ENCODE measurements around the gene DGCR8.

DGCR8 gene

DNA sequence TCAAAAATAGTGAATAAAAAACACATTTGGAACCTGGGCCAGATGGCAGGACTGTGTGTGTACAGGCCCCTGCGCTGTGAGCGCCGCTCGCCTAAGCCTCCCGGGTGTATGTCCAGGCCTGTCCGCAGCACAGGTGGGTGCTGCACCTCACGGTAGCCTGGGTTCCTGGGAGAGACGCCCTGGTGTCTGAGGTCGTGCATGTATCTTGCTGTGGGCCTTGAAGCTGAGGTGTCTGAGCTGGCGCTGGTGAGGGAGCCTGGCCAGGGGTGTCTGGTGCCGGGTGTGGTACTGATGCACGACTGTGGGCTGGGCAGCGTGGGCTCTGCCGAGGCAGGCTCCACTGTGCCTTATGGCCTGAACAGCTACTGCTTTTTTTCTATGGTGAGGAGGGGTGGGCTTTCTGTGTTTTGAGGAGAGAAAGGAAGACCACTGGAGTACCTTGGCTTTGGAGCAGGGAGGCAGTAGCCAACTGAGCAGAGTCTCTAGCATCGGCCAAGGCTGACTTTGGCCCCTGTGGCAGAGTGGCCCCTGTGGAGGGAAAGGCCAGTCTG, 47.4 kb downstream of the DGCR8 start:
- DNase-seq (ENCODE audit: extremely low spot score): no peak
- TF ChIP-seq NFRKB (IDR thresholded peaks at IDR 0.05): no peak
- no peak for TF ChIP-seq LEF1 (IDR thresholded peaks at IDR 0.05; ENCODE audit: borderline replicate concordance)
- no peak for TF ChIP-seq SP1 (IDR thresholded peaks at IDR 0.05)
- TF ChIP-seq ELF4 (IDR thresholded peaks at IDR 0.05): no peak
- no peak for TF ChIP-seq FOXM1 (IDR thresholded peaks at IDR 0.05; ENCODE audit: borderline replicate concordance)
- TF ChIP-seq BHLHE40 (IDR thresholded peaks at IDR 0.05; ENCODE audit: borderline replicate concordance): no peak
- TF ChIP-seq ARNT (IDR thresholded peaks at IDR 0.05): no peak
- TF ChIP-seq CTBP1 (IDR thresholded peaks at IDR 0.05; ENCODE audit: borderline replicate concordance): no peak
- TF ChIP-seq ZNF384 (IDR thresholded peaks at IDR 0.05): no peak
- no peak for TF ChIP-seq TARDBP (IDR thresholded peaks at IDR 0.05)
- TF ChIP-seq L3MBTL2 (conservative IDR thresholded peaks at IDR 0.05): no peak
- TF ChIP-seq FOXK2 (IDR thresholded peaks at IDR 0.05): no peak
- TF ChIP-seq FOXA1 (IDR thresholded peaks at IDR 0.05): no peak
- no peak for TF ChIP-seq HDGF (IDR thresholded peaks at IDR 0.05; ENCODE audit: borderline replicate concordance)
- TF ChIP-seq, protein P1, sequence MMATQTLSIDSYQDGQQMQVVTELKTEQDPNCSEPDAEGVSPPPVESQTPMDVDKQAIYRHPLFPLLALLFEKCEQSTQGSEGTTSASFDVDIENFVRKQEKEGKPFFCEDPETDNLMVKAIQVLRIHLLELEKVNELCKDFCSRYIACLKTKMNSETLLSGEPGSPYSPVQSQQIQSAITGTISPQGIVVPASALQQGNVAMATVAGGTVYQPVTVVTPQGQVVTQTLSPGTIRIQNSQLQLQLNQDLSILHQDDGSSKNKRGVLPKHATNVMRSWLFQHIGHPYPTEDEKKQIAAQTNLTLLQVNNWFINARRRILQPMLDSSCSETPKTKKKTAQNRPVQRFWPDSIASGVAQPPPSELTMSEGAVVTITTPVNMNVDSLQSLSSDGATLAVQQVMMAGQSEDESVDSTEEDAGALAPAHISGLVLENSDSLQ (IDR thresholded peaks at IDR 0.05): no peak
- no peak for TF ChIP-seq SUZ12 (IDR thresholded peaks at IDR 0.05)
- ChIA-PET POLR2A (interaction anchor here (4.6 kb wide), 1 partner anchor 8 kb away, joined by 51 read pairs; the partner anchor contains the start of gene TRMT2A), CTCF (interaction anchor here (0.7 kb wide), 1 partner anchor 16 kb away, joined by 3 read pairs; no protein-coding TSS in a partner anchor)

DNA sequence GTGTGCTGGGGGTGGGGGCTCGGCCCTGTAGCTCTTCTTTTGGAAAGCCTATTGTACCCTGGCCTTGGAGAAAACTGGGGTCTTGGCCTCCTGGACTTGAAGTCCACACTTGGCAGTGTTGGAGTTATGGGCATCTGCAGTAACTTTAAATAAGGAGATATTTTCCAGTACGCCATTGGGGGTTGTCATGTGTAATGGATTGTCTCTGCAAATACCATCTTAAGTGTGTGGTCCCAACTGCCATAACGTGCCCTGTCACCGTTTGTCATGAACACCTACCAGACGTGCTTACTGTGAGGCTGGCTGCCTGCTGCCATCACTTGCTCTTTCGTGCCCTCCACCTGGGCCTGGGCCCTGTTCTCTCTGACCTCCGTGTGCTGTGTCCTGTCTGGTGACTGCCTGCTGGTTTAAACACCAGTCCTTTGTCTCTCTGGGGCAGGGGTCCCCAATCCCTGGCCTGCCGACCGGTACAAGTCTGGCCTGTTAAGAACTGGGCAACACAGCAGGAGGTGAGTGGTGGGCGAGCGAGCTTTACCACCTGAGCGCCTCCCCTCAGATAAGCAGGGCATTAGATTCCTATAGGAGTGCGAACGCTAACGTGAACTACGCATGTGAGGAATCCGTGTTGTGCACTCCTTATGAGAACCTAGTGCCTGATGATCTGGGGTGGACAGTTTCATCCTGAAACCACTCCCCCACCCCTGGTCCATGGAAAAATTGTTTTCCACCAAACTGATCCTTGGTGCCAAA, 48.0 kb downstream of the DGCR8 start:
- ChIA-PET CTCF (interaction anchor here (0.7 to 1.5 kb wide), 2 partner anchors 16 to 162 kb away, joined by 3 to 4 read pairs; no protein-coding TSS in a partner anchor), POLR2A (interaction anchor here (4.6 kb wide), 1 partner anchor 9 kb away, joined by 51 read pairs; the partner anchor contains the start of gene TRMT2A)
- no peak for DNase-seq (ENCODE audit: extremely low spot score)
- TF ChIP-seq FOXA1 (IDR thresholded peaks at IDR 0.05) (no peak), LEF1 (IDR thresholded peaks at IDR 0.05; ENCODE audit: borderline replicate concordance) (no peak), SP1 (IDR thresholded peaks at IDR 0.05) (no peak), ELF4 (IDR thresholded peaks at IDR 0.05) (no peak), BHLHE40 (IDR thresholded peaks at IDR 0.05; ENCODE audit: borderline replicate concordance) (no peak), TARDBP (IDR thresholded peaks at IDR 0.05) (no peak), CTBP1 (IDR thresholded peaks at IDR 0.05; ENCODE audit: borderline replicate concordance) (no peak), FOXK2 (IDR thresholded peaks at IDR 0.05) (no peak), ARNT (IDR thresholded peaks at IDR 0.05) (no peak), ZNF384 (IDR thresholded peaks at IDR 0.05) (no peak), SUZ12 (IDR thresholded peaks at IDR 0.05) (no peak), L3MBTL2 (conservative IDR thresholded peaks at IDR 0.05) (no peak), HDGF (IDR thresholded peaks at IDR 0.05; ENCODE audit: borderline replicate concordance) (no peak), FOXM1 (IDR thresholded peaks at IDR 0.05; ENCODE audit: borderline replicate concordance) (no peak), NFRKB (IDR thresholded peaks at IDR 0.05) (no peak)
- TF ChIP-seq, protein P1 (IDR thresholded peaks at IDR 0.05): no peak

DNA sequence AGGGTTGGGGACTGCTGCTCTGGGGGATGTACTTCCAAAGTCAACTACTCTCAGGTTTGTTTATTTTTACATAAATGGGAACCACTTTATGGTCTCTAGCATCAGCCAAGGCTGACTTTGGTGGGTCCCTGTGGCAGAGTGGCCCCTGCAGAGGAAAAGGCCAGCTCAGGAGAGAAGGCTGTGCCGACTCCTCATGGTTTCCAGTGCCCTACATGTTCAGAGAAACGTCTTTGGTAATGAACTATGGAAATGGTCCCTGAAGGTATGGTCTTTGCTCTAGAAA, 48.5 kb downstream of the DGCR8 start:
- TF ChIP-seq LEF1 (IDR thresholded peaks at IDR 0.05; ENCODE audit: borderline replicate concordance) (no peak), ARNT (IDR thresholded peaks at IDR 0.05) (no peak), FOXK2 (IDR thresholded peaks at IDR 0.05) (no peak)
- POLR2A ChIA-PET: interaction anchor here (1.5 to 4.6 kb wide), 2 partner anchors 9 to 15 kb away, joined by 4 to 51 read pairs; partner anchors contain the start of gene TRMT2A
- DNase-seq (ENCODE audit: extremely low spot score): no peak
- CTCF ChIA-PET: interaction anchor here (0.7 to 1.5 kb wide), 2 partner anchors 115 to 162 kb away, joined by 4 read pairs; no protein-coding TSS in a partner anchor

DNA sequence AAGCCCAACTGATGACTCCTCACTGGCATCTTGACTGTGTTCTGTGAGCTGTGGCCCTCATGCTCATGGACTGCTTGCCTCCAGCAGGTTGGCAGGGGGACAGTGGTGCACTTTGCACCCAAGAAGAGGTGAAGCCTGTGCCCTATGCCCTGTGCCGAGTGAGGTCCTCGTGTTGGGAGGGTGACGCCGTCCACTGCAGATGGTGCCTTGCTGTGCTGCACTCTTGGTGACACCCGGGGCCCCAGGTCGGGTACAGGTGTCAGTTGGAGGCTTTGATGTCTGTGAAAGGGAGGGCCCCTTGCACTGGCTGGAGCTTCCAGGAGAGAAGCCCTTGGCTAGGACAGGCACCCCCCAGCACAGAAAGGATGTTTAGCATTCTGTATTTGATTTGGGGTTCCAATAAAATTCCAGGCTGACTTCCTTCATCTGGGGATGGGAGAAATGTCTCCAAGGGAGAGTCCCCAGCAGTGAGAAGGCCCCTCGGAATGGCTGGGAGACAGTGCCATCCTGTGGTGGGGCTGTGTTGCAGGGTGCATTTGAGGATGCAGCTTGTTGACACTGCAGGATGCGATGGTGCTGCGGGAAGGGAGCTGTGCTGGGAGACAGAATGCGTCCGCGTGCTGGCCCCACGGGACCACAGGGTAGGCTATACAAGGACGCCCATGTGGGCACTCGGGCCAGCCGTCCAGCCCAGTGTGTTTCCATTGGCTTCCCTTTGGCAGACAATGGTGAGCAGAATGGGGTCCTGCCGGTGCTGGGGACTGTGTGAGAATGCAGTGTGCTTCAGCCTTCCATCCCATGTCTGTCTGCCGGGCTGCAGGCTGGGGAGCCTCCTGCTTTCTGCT, 49.1 kb downstream of the DGCR8 start:
- peak; percentile 66 for DNase-seq (ENCODE audit: extremely low spot score)
- TF ChIP-seq NFRKB (IDR thresholded peaks at IDR 0.05) (no peak), SP1 (IDR thresholded peaks at IDR 0.05) (no peak), HDGF (IDR thresholded peaks at IDR 0.05; ENCODE audit: borderline replicate concordance) (0 out of 2 replicates have a peak, but pooled peaks have one; percentile 69)
- POLR2A ChIA-PET: interaction anchor here (1.5 to 4.6 kb wide), 2 partner anchors 10 to 15 kb away, joined by 4 to 51 read pairs; partner anchors contain the start of gene TRMT2A
- CTCF ChIA-PET: interaction anchor here (0.7 to 1.5 kb wide), 6 partner anchors 9 to 232 kb away, joined by 3 to 5 read pairs (median 4); no protein-coding TSS in a partner anchor

DNA sequence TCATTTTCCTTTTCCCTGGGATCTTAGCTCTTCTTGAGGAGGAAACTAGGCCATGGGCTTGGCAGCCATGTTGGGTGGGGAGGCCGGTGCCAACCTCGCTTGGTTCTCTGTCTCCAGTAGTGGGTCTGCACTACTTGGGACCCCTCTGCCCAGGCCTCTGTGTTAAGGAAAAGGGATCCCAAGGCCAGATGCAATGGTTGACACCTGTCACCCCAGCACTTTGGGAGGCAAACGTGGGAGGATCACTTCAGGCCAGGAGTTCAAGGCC, 49.6 kb downstream of the DGCR8 start:
- TF ChIP-seq FOXM1 (IDR thresholded peaks at IDR 0.05; ENCODE audit: borderline replicate concordance): no peak
- POLR2A ChIA-PET: interaction anchor here (1.5 to 4.6 kb wide), 2 partner anchors 11 to 16 kb away, joined by 4 to 51 read pairs; partner anchors contain the start of gene TRMT2A
- DNase-seq (ENCODE audit: extremely low spot score): no peak
- CTCF ChIA-PET: interaction anchor here (0.8 to 1.5 kb wide), 5 partner anchors 9 to 233 kb away, joined by 3 to 5 read pairs (median 4); no protein-coding TSS in a partner anchor

DNA sequence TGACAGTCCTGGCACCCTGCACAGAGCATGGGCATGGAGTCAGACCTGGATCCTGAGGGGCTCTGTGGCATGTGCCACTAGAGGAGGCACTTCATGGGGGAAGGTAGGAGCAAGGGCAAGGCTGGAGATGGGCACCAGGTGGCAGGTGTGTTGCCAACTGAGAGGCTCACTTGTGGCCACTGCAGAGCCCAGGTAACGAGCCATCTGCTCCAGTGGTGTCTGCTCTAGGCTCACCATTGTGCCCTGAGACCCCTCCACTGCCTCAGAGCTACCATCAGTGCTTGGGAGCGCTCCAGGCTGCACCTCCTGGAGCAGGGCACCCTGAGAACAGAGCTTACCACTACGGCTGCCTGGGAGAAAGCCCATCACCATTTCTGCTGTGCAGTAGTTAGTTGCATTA, 50.3 kb downstream of the DGCR8 start:
- CTCF ChIA-PET: interaction anchor here (1.2 kb wide), 1 partner anchor 10 kb away, joined by 4 read pairs; no protein-coding TSS in a partner anchor
- POLR2A ChIA-PET: interaction anchor here (1.0 to 4.6 kb wide), 2 partner anchors 11 to 192 kb away, joined by 3 to 51 read pairs; partner anchors contain the start of gene TRMT2A
- no peak for TF ChIP-seq FOXM1 (IDR thresholded peaks at IDR 0.05; ENCODE audit: borderline replicate concordance)
- no peak for TF ChIP-seq SP1 (IDR thresholded peaks at IDR 0.05)
- no peak for TF ChIP-seq FOXA1 (IDR thresholded peaks at IDR 0.05)
- no peak for TF ChIP-seq L3MBTL2 (conservative IDR thresholded peaks at IDR 0.05)
- TF ChIP-seq, protein P1 (IDR thresholded peaks at IDR 0.05): no peak
- no peak for TF ChIP-seq ARNT (IDR thresholded peaks at IDR 0.05)
- TF ChIP-seq TARDBP (IDR thresholded peaks at IDR 0.05): no peak
- TF ChIP-seq HDGF (IDR thresholded peaks at IDR 0.05; ENCODE audit: borderline replicate concordance): no peak
- TF ChIP-seq NFRKB (IDR thresholded peaks at IDR 0.05): no peak
- DNase-seq (ENCODE audit: extremely low spot score): no peak
